ENCODE data around the gene SNRPN.
"Not testable (repeated sequence)": the region's sequence is repeated elsewhere in the genome, so short reads cannot be mapped to it uniquely, and the experiment has no call there.

SNRPN gene

DNA sequence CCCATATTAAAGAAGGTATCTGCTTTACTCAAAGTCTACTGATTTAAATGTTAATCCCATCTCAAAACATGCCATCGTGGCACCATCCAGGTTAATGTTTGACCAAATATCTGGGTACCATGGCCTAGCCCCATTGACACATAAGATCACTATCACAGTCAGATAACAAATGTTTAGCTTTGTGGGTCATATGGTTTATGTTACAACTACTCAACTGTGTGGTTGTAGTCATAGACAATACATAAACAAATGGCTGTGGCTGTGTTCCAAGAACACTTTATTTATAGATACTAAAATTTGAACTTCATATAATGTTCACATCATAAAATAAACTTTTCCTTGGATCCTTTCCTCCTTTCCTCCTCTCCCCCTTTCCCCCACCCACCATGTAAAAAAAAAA is 9.8 kb upstream of the SNRPN start:
- Histone ChIP-seq H3K27ac (ENCODE audit: low read depth, low read length) (no peak overlapping the region), H3K4me3 (ENCODE audit: low read length) (no peak overlapping the region), H3K27me3 (ENCODE audit: control insufficient read depth, insufficient read depth, low read length) (no peaks in the 10 kb centered on the region), H3K9ac (ENCODE audit: low read length) (no peak overlapping the region), H3K36me3 (ENCODE audit: control insufficient read depth, insufficient read depth, low read length) (no peaks in the 10 kb centered on the region), H3K4me1 (ENCODE audit: control insufficient read depth, insufficient read depth, low read length) (no peaks in the 10 kb centered on the region)

DNA sequence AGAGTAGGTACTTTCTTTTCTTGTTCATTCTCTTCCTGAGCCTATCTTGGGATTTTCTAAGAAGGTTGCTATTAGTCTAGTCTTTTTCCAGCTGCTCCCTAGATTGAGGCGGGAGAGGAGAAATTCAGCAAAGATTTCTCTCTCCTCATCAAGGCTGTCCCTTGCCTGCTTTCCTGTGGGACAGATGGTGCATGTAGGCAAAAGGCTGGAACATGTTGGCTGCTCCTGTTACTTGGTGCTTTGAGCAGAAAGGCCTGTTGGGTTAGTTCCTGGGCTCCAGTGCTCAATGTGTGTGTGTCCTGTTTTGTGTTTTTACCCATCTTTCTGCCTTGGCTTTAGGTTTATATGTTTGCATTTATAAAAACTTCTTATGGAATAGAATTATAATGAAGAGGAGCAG is 9.1 kb upstream of the SNRPN start:
- Histone ChIP-seq H3K9ac (ENCODE audit: low read length) (no peak overlapping the region), H3K36me3 (ENCODE audit: control insufficient read depth, insufficient read depth, low read length) (no peaks in the 10 kb centered on the region), H3K27me3 (ENCODE audit: control insufficient read depth, insufficient read depth, low read length) (no peaks in the 10 kb centered on the region), H3K4me1 (ENCODE audit: control insufficient read depth, insufficient read depth, low read length) (no peaks in the 10 kb centered on the region), H3K27ac (ENCODE audit: low read depth, low read length) (no peak overlapping the region), H3K4me3 (ENCODE audit: low read length) (no peak overlapping the region)

DNA sequence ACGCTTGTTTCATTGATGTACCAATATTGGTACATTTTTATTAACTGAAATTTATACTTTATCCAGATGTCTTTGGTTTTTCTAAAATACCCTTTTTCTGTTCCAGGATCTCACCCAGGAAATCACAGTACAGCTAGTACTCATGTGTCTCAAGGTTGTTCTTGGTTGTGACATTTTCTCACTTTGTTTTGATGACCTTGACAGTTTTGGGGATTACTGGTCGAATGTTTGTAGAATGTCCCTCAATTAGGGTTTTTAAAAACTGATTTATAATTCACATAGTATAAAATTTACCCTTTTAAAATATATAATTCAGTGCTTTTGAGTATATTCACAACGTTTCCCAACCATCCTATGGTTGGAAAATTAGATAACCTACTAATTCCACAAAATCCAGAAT is 6.3 kb upstream of the SNRPN start:
- Histone ChIP-seq H3K4me1 (ENCODE audit: control insufficient read depth, insufficient read depth, low read length) (no peaks in the 10 kb centered on the region), H3K4me3 (ENCODE audit: low read length) (no peak overlapping the region), H3K27me3 (ENCODE audit: control insufficient read depth, insufficient read depth, low read length) (no peaks in the 10 kb centered on the region), H3K36me3 (ENCODE audit: control insufficient read depth, insufficient read depth, low read length) (no peaks in the 10 kb centered on the region), H3K9ac (ENCODE audit: low read length) (no peak overlapping the region), H3K27ac (ENCODE audit: low read depth, low read length) (no peak overlapping the region)

DNA sequence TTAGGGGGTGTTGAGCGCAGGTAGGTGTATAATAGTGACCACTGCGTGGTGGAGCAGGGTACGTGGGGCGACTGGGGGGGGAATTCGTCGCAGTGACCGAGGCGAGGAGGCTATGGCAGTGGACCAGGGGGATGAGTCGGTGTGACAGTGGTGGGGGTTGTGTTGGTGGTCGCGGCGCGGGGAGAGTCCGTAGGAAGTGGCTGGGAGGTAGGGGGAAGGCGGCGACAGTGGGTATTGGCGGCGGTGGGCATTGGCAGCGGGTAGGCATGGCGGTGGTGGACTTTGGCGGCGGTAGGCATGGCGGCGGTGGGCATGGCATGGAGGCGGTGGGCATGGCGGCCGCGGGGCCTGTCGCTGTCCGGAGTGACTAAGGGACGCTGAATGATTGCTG is 739 bp downstream of the SNRPN start:
- Histone ChIP-seq H3K4me1 (ENCODE audit: control insufficient read depth, insufficient read depth, low read length) (no peaks in the 10 kb centered on the region), H3K27me3 (ENCODE audit: control insufficient read depth, insufficient read depth, low read length) (no peaks in the 10 kb centered on the region), H3K27ac (ENCODE audit: low read depth, low read length) (peak overlapping the region; percentile 95), H3K9ac (ENCODE audit: low read length) (peak overlapping the region; percentile 88), H3K4me3 (ENCODE audit: low read length) (peak overlapping the region; percentile 65), H3K36me3 (ENCODE audit: control insufficient read depth, insufficient read depth, low read length) (no peaks in the 10 kb centered on the region)

DNA sequence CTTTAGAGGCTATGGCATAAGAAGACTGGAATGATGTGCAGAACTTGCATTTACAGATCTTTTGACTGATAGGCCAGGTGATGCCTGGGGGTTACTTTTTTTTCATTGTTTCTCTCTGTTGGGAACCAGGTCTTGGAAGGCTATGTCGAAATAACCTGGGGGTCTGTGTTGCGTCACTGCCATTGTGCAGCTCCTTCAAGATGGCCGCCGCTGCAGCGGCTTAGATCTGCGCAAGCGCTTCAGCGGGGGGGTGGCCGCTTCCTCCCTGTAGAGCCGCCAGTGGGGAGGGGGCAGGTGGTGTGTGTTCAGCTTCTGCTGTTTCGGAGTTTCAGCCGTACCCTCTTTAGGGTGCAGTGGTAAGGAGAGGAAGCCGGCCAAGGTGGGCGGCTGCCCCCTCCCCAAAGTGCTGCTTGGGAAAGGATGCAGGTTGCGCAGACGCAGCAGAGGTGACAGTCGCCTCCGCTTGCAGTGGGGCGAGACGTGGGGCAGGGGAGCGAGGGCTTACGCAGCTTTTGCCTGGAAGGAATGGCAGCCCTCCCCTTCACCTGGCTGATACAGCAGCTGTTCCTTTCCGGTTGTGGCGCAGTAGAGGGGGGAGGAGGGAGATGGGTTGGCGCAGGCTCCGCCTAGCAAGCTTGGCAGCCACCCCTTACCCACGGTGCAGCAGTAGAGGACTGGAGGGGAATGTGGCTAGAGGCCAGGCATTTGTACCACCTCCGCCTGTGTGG is 1.5 kb downstream of the SNRPN start:
- H3K9ac ChIP-seq (ENCODE audit: low read length): peak overlapping the region; percentile 88
- peak overlapping the region; percentile 95 for H3K27ac ChIP-seq (ENCODE audit: low read depth, low read length)
- peak overlapping the region; percentile 65 for H3K4me3 ChIP-seq (ENCODE audit: low read length)
- H3K4me1 ChIP-seq (ENCODE audit: control insufficient read depth, insufficient read depth, low read length): no peaks in the 10 kb centered on the region
- no peaks in the 10 kb centered on the region for H3K27me3 ChIP-seq (ENCODE audit: control insufficient read depth, insufficient read depth, low read length)
- no peaks in the 10 kb centered on the region for H3K36me3 ChIP-seq (ENCODE audit: control insufficient read depth, insufficient read depth, low read length)

DNA sequence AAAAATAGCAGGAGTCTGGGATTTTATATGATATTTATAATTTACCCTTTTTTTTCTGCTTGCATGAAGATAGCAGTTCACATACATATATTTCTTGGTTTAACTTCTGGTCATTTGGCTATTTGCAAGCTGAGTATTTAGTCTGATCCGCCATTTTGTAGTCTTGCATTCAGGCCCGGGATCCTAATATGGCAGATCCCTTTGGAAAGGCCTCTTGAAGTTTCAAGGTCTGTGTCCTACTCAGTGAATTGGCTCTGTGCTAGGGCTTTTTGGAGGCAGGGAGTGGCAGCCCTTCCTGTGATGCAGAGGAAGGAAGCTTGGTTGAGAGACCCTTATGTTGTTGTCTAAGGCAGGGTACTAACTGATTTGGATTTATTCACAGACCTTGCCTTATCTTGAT is 2.9 kb downstream of the SNRPN start:
- Histone ChIP-seq H3K27me3 (ENCODE audit: control insufficient read depth, insufficient read depth, low read length) (no peaks in the 10 kb centered on the region), H3K4me1 (ENCODE audit: control insufficient read depth, insufficient read depth, low read length) (no peaks in the 10 kb centered on the region), H3K4me3 (ENCODE audit: low read length) (no peak overlapping the region), H3K36me3 (ENCODE audit: control insufficient read depth, insufficient read depth, low read length) (no peaks in the 10 kb centered on the region), H3K9ac (ENCODE audit: low read length) (no peak overlapping the region), H3K27ac (ENCODE audit: low read depth, low read length) (no peak overlapping the region)

DNA sequence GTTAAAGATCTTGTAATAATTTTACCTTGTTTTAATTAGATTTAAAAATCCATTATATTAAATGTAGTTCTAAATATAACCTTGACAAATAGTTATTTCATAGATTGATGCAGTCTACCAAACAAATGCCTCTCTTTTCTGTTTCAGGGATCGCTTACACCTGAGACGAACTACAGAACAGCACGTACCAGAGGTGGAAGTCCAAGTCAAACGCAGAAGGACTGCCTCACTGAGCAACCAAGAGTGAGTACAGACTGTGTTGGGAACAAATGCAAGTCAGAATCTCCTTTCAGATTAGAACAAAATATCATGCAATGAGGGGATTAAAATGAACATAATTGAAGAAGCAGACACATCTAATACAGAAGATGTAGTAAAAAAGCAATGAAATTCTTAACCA is 7.2 kb downstream of the SNRPN start:
- Histone ChIP-seq H3K9ac (ENCODE audit: low read length) (no peak overlapping the region), H3K4me1 (ENCODE audit: control insufficient read depth, insufficient read depth, low read length) (no peaks in the 10 kb centered on the region), H3K27me3 (ENCODE audit: control insufficient read depth, insufficient read depth, low read length) (no peaks in the 10 kb centered on the region), H3K36me3 (ENCODE audit: control insufficient read depth, insufficient read depth, low read length) (peaks cover 13% of the 10 kb centered on the region), H3K4me3 (ENCODE audit: low read length) (no peak overlapping the region), H3K27ac (ENCODE audit: low read depth, low read length) (no peak overlapping the region)

DNA sequence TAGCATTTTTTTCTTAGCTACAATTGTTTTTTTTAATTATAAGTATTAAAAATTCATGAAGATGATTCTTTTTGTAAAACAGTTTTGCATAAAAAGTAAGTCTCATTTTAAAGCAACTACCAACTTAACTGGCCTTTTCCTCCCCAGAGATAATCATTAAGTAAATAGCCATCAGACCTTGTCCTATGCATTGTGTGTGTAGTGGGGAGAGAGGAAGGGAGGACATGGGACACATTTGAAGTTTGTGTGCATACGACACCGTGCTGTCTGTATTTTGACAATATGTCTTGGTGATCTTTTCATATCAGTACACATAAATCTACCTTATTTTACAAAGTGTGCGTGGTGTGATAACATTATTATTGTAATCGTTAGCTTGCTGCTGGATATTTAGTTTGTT is 8.1 kb downstream of the SNRPN start:
- Histone ChIP-seq H3K27me3 (ENCODE audit: control insufficient read depth, insufficient read depth, low read length) (no peaks in the 10 kb centered on the region), H3K36me3 (ENCODE audit: control insufficient read depth, insufficient read depth, low read length) (peaks cover 13% of the 10 kb centered on the region), H3K4me1 (ENCODE audit: control insufficient read depth, insufficient read depth, low read length) (no peaks in the 10 kb centered on the region)

DNA sequence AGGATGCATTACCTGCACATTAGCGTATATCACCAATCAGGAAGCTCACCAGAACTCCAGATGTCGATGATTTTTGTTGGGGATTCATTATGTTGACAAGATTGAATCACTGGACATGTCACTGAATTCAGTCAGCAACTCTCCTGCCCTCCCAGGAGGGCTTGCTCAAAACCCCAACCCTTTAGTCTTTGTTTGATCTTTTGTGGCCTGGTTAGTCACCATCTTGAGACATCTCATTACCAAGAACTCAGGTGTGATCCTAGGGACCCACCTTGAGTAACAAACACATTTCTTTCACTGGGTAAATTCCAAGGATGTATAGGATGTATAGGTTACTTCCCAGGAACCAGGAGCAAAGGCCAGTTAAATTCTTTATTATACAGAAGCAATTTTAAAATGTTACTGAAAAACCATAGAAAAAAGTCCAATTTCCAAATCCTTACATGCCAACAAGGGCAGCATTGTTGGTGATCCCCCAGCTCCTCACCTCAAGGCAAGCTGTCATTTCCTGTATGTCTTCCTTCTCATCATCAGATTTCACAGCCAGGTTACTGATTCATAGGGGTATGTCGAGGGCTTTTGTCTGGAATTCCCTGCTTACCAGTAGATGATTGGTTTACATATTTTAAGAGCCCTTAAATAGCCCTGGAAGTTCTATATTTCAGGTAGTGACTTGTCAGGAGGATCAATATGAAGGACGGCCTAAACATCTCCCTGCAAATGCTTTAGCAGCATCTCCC is 11.7 kb downstream of the SNRPN start:
- H3K9ac ChIP-seq (ENCODE audit: low read length): no peak overlapping the region
- H3K36me3 ChIP-seq (ENCODE audit: control insufficient read depth, insufficient read depth, low read length): peaks cover 13% of the 10 kb centered on the region
- no peak overlapping the region for H3K4me3 ChIP-seq (ENCODE audit: low read length)
- H3K4me1 ChIP-seq (ENCODE audit: control insufficient read depth, insufficient read depth, low read length): no peaks in the 10 kb centered on the region
- no peaks in the 10 kb centered on the region for H3K27me3 ChIP-seq (ENCODE audit: control insufficient read depth, insufficient read depth, low read length)
- no peak overlapping the region for H3K27ac ChIP-seq (ENCODE audit: low read depth, low read length)

More for the DNA sequence above, 8.1 kb downstream of the SNRPN start:
- Histone ChIP-seq H3K9ac (ENCODE audit: low read length) (no peak overlapping the region), H3K27ac (ENCODE audit: low read depth, low read length) (no peak overlapping the region), H3K4me3 (ENCODE audit: low read length) (no peak overlapping the region)

DNA sequence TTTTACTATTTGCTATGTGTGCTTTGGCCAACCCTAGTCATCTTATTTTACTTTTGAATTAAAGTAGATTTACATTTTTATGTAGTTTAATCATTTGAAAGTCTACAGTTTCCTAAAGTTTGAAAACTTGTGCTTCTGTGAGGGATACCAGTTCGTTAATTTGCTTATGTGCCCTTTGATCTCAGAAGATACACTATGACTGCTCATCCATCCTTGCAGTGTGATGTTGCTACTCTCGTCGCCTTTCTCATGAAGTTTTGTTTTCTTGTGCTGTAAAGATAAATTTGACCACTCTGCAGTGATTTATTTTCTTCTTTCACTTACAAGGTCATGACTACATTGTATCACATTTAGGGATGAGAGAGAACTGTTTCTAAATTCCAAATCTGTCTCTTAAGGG is 16.3 kb downstream of the SNRPN start:
- no peak overlapping the region for H3K9ac ChIP-seq (ENCODE audit: low read length)
- no peak overlapping the region for H3K27ac ChIP-seq (ENCODE audit: low read depth, low read length)
- H3K4me1 ChIP-seq (ENCODE audit: control insufficient read depth, insufficient read depth, low read length): no peaks in the 10 kb centered on the region
- H3K36me3 ChIP-seq (ENCODE audit: control insufficient read depth, insufficient read depth, low read length): peaks cover 6% of the 10 kb centered on the region
- no peaks in the 10 kb centered on the region for H3K27me3 ChIP-seq (ENCODE audit: control insufficient read depth, insufficient read depth, low read length)
- no peak overlapping the region for H3K4me3 ChIP-seq (ENCODE audit: low read length)

DNA sequence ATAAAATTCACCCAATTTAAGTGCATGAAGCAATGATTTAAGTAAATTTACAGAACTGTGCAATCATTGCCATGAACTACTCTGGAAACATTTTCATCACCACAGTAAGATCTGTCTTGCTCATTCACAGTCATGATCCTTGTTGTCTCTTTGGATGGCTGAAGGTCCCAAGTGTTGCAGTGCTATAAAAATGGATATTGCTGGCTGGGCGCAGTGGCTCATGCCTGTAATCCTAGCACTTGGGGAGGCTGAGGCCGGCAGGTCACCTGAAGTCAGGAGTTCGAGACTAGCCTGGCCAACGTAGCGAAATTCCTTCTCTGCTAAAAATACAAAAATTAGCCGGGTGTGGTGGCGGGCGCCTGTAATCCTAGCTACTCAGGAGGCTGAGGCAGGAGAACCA is 17.0 kb downstream of the SNRPN start:
- H3K4me1 ChIP-seq (ENCODE audit: control insufficient read depth, insufficient read depth, low read length): no peaks in the 10 kb centered on the region
- no peak overlapping the region for H3K4me3 ChIP-seq (ENCODE audit: low read length)
- H3K36me3 ChIP-seq (ENCODE audit: control insufficient read depth, insufficient read depth, low read length): peaks cover 3% of the 10 kb centered on the region
- H3K9ac ChIP-seq (ENCODE audit: low read length): no peak overlapping the region
- H3K27me3 ChIP-seq (ENCODE audit: control insufficient read depth, insufficient read depth, low read length): no peaks in the 10 kb centered on the region
- H3K27ac ChIP-seq (ENCODE audit: low read depth, low read length): no peak overlapping the region

DNA sequence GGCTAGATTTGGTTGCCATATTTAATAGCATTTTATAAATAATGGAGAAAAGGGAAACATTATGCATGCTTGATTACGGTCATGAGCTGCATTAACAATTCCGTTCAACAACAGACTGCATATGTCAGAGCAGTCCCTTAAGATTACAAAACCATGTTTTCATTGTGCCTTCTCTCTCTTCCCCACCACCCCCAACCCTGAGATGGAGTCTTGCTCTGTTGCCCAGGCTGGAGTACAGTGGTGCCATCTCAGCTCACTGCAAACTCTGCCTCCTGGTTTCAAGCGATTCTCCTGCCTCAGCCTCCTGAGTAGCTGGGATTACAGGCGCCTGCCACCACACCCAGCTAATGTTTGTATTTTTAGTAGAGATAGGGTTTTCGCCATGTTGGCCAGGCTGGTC is 17.9 kb downstream of the SNRPN start:
- H3K27me3 ChIP-seq (ENCODE audit: control insufficient read depth, insufficient read depth, low read length); H3K9ac ChIP-seq (ENCODE audit: low read length); H3K4me3 ChIP-seq (ENCODE audit: low read length); H3K36me3 ChIP-seq (ENCODE audit: control insufficient read depth, insufficient read depth, low read length); H3K27ac ChIP-seq (ENCODE audit: low read depth, low read length); H3K4me1 ChIP-seq (ENCODE audit: control insufficient read depth, insufficient read depth, low read length): not testable (repeated sequence)

DNA sequence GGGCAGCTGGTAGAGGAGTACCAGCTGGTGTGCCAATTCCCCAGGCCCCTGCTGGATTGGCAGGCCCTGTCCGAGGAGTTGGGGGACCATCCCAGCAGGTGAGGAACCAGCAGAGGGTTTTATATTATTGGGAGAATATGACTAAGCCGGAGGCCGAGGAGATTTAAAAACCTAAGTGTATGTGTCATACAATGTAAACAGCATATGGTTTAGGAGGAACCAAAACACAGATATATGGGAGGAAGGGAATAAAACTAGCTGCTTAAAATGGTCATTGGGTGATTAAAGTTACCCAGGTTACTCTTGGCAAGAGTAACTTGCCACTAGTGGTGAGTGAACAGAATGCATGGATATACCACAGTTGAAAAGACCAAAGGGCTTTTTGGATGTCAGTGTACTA is 22.1 kb downstream of the SNRPN start:
- no peaks in the 10 kb centered on the region for H3K27me3 ChIP-seq (ENCODE audit: control insufficient read depth, insufficient read depth, low read length)
- no peak overlapping the region for H3K9ac ChIP-seq (ENCODE audit: low read length)
- peaks cover 13% of the 10 kb centered on the region for H3K36me3 ChIP-seq (ENCODE audit: control insufficient read depth, insufficient read depth, low read length)
- no peak overlapping the region for H3K27ac ChIP-seq (ENCODE audit: low read depth, low read length)
- no peaks in the 10 kb centered on the region for H3K4me1 ChIP-seq (ENCODE audit: control insufficient read depth, insufficient read depth, low read length)
- H3K4me3 ChIP-seq (ENCODE audit: low read length): no peak overlapping the region
